ENCODE measurements around the gene ZNRF2.
A peak's percentile ranks its signal among the peaks of the same experiment; 100 is the strongest.

ZNRF2 gene

GRCh38 chr7:30332549-30332948 is 48.2 kb downstream of the ZNRF2 start:
- peak overlapping the region; percentile 33 for H3K27ac Mint-ChIP-seq
- peaks cover 70% of the 10 kb centered on the region for H3K4me1 Mint-ChIP-seq (ENCODE audit: low read depth)
- no peaks in the 10 kb centered on the region for H3K27me3 Mint-ChIP-seq
- no peak overlapping the region for H3K4me3 Mint-ChIP-seq
- H3K36me3 Mint-ChIP-seq (ENCODE audit: low read depth), result peaks cover 4% of the 10 kb centered on the region
- peaks cover 8% of the 10 kb centered on the region for H3K9me3 Mint-ChIP-seq

- no peak overlapping the region for H3K27ac Mint-ChIP-seq
- H3K27me3 Mint-ChIP-seq, result no peaks in the 10 kb centered on the region
- H3K4me3 Mint-ChIP-seq, result no peak overlapping the region
- H3K4me1 Mint-ChIP-seq (ENCODE audit: low read depth), result peaks cover 65% of the 10 kb centered on the region
- H3K9me3 Mint-ChIP-seq, result peaks cover 11% of the 10 kb centered on the region
- H3K36me3 Mint-ChIP-seq (ENCODE audit: low read depth), result peaks cover 10% of the 10 kb centered on the region
Observed at GRCh38 chr7:30335763-30336487, 51.5 kb downstream of the ZNRF2 start.

- peak overlapping the region; percentile 56 for H3K27ac Mint-ChIP-seq
- H3K4me1 Mint-ChIP-seq (ENCODE audit: low read depth), result peaks cover 68% of the 10 kb centered on the region
- H3K36me3 Mint-ChIP-seq (ENCODE audit: low read depth), result peaks cover 13% of the 10 kb centered on the region
- H3K9me3 Mint-ChIP-seq, result peaks cover 10% of the 10 kb centered on the region
- H3K27me3 Mint-ChIP-seq, result no peaks in the 10 kb centered on the region
- no peak overlapping the region for H3K4me3 Mint-ChIP-seq
Observed at GRCh38 chr7:30344513-30344912, 60.1 kb downstream of the ZNRF2 start.

GRCh38 chr7:30347226-30348082 is 63.1 kb downstream of the ZNRF2 start:
- peak overlapping the region; percentile 82 for H3K27ac Mint-ChIP-seq
- H3K9me3 Mint-ChIP-seq, result no peaks in the 10 kb centered on the region
- H3K4me1 Mint-ChIP-seq (ENCODE audit: low read depth), result peaks cover 69% of the 10 kb centered on the region
- H3K36me3 Mint-ChIP-seq (ENCODE audit: low read depth), result no peaks in the 10 kb centered on the region
- no peaks in the 10 kb centered on the region for H3K27me3 Mint-ChIP-seq
- H3K4me3 Mint-ChIP-seq, result peak overlapping the region; percentile 71

GRCh38 chr7:30348083-30348560 is 63.7 kb downstream of the ZNRF2 start:
- Mint-ChIP-seq H3K27ac (peak overlapping the region; percentile 82), H3K4me1 (ENCODE audit: low read depth) (peaks cover 73% of the 10 kb centered on the region), H3K9me3 (no peaks in the 10 kb centered on the region), H3K27me3 (no peaks in the 10 kb centered on the region), H3K4me3 (peak overlapping the region; percentile 71), H3K36me3 (ENCODE audit: low read depth) (no peaks in the 10 kb centered on the region)

GRCh38 chr7:30349170-30349569 is 64.8 kb downstream of the ZNRF2 start:
- no peaks in the 10 kb centered on the region for H3K36me3 Mint-ChIP-seq (ENCODE audit: low read depth)
- no peaks in the 10 kb centered on the region for H3K9me3 Mint-ChIP-seq
- no peaks in the 10 kb centered on the region for H3K27me3 Mint-ChIP-seq
- H3K4me3 Mint-ChIP-seq, result no peak overlapping the region
- peaks cover 73% of the 10 kb centered on the region for H3K4me1 Mint-ChIP-seq (ENCODE audit: low read depth)
- H3K27ac Mint-ChIP-seq, result no peak overlapping the region

GRCh38 chr7:30349816-30350215 is 65.4 kb downstream of the ZNRF2 start:
- Mint-ChIP-seq H3K27me3 (no peaks in the 10 kb centered on the region), H3K36me3 (ENCODE audit: low read depth) (no peaks in the 10 kb centered on the region), H3K4me3 (no peak overlapping the region), H3K4me1 (ENCODE audit: low read depth) (peaks cover 67% of the 10 kb centered on the region), H3K9me3 (no peaks in the 10 kb centered on the region), H3K27ac (peak overlapping the region; percentile 21)

- no peaks in the 10 kb centered on the region for H3K9me3 Mint-ChIP-seq
- H3K36me3 Mint-ChIP-seq (ENCODE audit: low read depth), result peaks cover 6% of the 10 kb centered on the region
Observed at GRCh38 chr7:30351286-30351685, 66.9 kb downstream of the ZNRF2 start.

GRCh38 chr7:30351724-30352123 is 67.3 kb downstream of the ZNRF2 start:
- H3K27me3 Mint-ChIP-seq, result no peaks in the 10 kb centered on the region
- no peak overlapping the region for H3K27ac Mint-ChIP-seq
- H3K36me3 Mint-ChIP-seq (ENCODE audit: low read depth), result peaks cover 6% of the 10 kb centered on the region
- H3K4me1 Mint-ChIP-seq (ENCODE audit: low read depth), result peaks cover 52% of the 10 kb centered on the region
- no peaks in the 10 kb centered on the region for H3K9me3 Mint-ChIP-seq
- no peak overlapping the region for H3K4me3 Mint-ChIP-seq

More at GRCh38 chr7:30351286-30351685, 66.9 kb downstream of the ZNRF2 start:
- no peak overlapping the region for H3K4me3 Mint-ChIP-seq
- H3K4me1 Mint-ChIP-seq (ENCODE audit: low read depth), result peaks cover 55% of the 10 kb centered on the region
- H3K27me3 Mint-ChIP-seq, result no peaks in the 10 kb centered on the region
- H3K27ac Mint-ChIP-seq, result no peak overlapping the region

GRCh38 chr7:30352169-30352568 is 67.8 kb downstream of the ZNRF2 start:
- peaks cover 47% of the 10 kb centered on the region for H3K4me1 Mint-ChIP-seq (ENCODE audit: low read depth)
- no peak overlapping the region for H3K4me3 Mint-ChIP-seq
- H3K27ac Mint-ChIP-seq, result no peak overlapping the region
- no peaks in the 10 kb centered on the region for H3K9me3 Mint-ChIP-seq
- H3K27me3 Mint-ChIP-seq, result no peaks in the 10 kb centered on the region
- peaks cover 11% of the 10 kb centered on the region for H3K36me3 Mint-ChIP-seq (ENCODE audit: low read depth)

- Mint-ChIP-seq H3K4me1 (ENCODE audit: low read depth) (peaks cover 34% of the 10 kb centered on the region), H3K9me3 (no peaks in the 10 kb centered on the region), H3K27me3 (no peaks in the 10 kb centered on the region), H3K27ac (no peak overlapping the region), H3K36me3 (ENCODE audit: low read depth) (peaks cover 17% of the 10 kb centered on the region), H3K4me3 (no peak overlapping the region)
Observed at GRCh38 chr7:30353532-30353931, 69.1 kb downstream of the ZNRF2 start.

GRCh38 chr7:30353932-30354607 is 69.7 kb downstream of the ZNRF2 start:
- H3K9me3 Mint-ChIP-seq, result no peaks in the 10 kb centered on the region
- no peaks in the 10 kb centered on the region for H3K27me3 Mint-ChIP-seq
- H3K4me3 Mint-ChIP-seq, result no peak overlapping the region
- no peak overlapping the region for H3K27ac Mint-ChIP-seq
- peaks cover 17% of the 10 kb centered on the region for H3K36me3 Mint-ChIP-seq (ENCODE audit: low read depth)
- H3K4me1 Mint-ChIP-seq (ENCODE audit: low read depth), result peaks cover 28% of the 10 kb centered on the region

GRCh38 chr7:30354791-30355190 is 70.4 kb downstream of the ZNRF2 start:
- Mint-ChIP-seq H3K9me3 (no peaks in the 10 kb centered on the region), H3K4me3 (no peak overlapping the region), H3K27ac (no peak overlapping the region), H3K4me1 (ENCODE audit: low read depth) (peaks cover 22% of the 10 kb centered on the region), H3K36me3 (ENCODE audit: low read depth) (peaks cover 17% of the 10 kb centered on the region), H3K27me3 (no peaks in the 10 kb centered on the region)

GRCh38 chr7:30359957-30360356 is 75.6 kb downstream of the ZNRF2 start:
- Mint-ChIP-seq H3K36me3 (ENCODE audit: low read depth) (peaks cover 17% of the 10 kb centered on the region), H3K27ac (no peak overlapping the region), H3K27me3 (no peaks in the 10 kb centered on the region), H3K9me3 (no peaks in the 10 kb centered on the region), H3K4me1 (ENCODE audit: low read depth) (peaks cover 6% of the 10 kb centered on the region), H3K4me3 (no peak overlapping the region)
